NCI-H146 treated with DMSO at 0.1 percent for 48 hours (cell line): ENCODE results near the gene TPPP3.
"Not testable (repeated sequence)": the region's sequence is repeated elsewhere in the genome, so short reads cannot be mapped to it uniquely, and the experiment has no call there.

Experiments used
- DNase-seq: peaks from one replicate; lab custom pipeline; 2025; ENCODE audit not compliant: unreplicated experiment; lab: John Stamatoyannopoulos, UW

Gene TPPP3

DNA sequence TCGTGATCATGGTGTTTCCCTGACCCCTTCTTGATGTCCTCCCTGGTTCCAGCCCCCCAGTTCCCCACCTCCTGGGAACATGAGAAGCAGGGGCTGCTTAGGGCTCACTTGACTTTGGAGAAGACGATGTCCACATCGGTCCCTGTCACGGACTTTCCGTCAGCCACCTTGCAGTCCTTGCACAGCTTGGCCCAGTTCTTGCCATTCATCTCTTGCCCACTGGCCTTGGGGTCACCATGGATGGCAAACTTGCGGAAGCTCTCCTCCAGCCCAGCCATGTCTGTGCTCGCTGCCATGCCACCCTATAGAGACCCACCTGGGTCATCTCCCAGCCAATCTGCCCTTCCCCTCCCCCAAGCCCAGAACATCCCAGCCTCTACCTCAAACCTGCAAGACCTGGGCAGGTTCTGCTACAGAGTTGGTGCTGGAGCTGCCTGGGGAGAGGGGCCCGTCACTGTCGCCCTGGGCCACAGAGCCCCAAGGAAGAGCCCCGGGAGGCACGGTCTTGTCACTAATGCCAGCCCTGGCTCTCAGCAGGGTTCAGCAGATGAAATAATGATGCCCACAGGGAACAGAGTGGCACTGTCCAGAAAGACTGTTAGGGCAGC lies 2.4 kb downstream of the TPPP3 start:
- no peak for DNase-seq

DNA sequence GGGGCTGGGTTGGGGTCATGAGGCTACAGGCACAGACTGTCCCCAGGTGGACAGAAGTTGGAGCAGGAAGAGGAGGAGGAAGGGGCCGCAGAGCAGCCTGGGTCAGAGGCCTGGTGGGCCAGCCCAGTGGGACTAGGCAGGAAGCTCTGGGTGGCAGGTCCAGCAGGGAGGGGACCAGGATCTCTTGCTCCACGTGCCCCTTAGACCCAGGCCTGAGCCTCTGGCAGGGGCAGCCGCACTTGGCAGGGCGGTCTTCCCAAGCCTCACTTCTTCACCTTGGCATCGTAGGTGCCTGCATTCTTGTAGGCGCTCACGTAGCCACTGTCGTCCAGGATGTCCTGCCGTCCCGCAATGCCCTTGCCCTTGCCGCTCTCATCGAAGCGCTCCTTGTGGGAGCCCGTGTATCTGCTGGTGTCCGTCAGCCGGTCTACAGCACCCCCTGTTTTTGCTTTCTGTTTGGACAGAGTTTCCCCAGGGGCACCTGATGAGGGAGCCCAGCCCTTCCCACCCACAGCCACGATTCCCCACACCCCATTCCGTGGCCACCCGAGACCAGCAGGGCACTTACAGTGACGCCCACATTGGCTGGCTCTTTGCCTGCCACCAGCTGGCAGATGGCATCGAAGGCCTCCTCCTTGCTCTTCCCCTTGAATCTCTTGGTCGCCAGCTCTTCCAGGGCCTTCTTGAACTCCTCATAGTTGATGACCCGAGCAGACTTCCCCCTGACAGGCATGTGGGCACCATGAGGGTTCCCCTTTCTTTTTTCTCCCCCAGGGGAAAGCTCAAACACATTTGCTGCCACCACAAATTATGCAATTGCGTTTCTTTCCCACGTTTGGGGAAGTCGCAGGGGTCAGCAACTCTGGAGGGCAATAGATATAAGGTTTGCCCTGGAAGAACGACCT lies 3.1 kb downstream of the TPPP3 start:
- DNase-seq = no peak

DNA sequence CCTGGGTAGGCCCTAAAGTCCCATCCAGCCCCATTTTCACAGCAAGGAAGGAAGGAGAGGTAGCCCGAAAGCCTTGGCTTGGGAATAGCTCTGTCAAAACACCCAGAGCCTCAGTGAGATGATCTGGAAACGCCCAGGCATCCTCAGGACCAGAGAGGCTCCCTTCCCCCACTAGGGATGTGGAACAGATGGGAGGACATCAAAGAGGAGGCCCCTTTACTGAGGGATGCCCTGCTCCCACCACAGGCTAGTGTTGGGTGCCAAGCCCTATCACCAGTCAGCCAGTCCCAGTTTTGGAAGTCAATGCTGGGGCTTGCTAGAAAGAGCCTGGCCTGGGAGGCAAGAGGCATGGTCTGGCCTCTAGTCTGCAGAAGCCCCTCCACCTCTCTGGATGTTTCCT lies 4.7 kb downstream of the TPPP3 start:
- no peak for DNase-seq

DNA sequence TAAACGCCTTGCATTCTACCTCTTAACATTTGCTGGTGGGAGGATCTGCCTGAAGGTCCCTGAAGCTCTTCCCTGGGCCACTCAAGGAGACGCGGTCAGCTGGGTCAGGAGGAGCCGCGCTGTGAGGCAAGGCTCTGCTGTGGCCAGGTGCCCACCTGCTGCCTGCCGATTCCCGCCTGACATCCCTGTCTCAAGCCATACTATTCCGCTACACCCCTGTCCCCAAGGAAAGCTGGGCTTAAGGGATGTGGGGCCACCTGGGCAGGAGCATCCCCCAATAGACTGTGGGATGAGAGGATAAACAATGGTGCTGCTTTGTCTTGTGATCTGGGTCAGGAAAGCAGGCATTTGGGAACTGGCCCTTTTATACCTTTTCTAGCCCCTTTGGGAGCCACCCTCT lies 5.1 kb downstream of the TPPP3 start:
- DNase-seq = no peak

DNA sequence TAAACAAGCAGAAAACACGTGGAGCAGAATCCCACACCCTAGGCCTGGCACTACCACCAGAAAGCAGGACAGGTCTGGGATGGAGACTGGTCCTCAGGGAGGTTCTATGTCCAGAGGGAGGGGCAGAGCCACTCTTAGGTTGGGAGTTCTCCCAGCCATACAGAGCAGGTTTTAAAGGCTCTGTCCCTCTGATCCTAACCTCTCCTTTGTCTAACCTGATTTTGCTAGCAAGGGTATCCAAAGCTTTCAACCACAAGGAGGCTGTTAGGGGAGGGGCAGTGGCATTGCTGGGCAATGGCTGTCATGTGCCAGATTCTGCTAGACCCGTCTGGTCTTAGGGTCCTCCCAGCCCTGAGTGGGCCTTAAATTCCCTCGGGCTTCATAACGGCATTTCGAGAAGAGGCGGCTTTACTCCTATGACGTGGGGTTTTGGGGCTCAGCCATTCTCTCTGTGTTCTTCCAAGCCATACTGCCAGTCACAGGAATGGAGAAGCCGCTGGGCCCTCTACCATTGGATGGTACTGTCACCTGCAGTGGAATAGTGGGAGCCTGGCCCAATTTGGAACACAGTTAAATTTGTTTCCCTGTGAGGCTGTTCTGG lies 5.7 kb downstream of the TPPP3 start:
- no peak for DNase-seq

DNA sequence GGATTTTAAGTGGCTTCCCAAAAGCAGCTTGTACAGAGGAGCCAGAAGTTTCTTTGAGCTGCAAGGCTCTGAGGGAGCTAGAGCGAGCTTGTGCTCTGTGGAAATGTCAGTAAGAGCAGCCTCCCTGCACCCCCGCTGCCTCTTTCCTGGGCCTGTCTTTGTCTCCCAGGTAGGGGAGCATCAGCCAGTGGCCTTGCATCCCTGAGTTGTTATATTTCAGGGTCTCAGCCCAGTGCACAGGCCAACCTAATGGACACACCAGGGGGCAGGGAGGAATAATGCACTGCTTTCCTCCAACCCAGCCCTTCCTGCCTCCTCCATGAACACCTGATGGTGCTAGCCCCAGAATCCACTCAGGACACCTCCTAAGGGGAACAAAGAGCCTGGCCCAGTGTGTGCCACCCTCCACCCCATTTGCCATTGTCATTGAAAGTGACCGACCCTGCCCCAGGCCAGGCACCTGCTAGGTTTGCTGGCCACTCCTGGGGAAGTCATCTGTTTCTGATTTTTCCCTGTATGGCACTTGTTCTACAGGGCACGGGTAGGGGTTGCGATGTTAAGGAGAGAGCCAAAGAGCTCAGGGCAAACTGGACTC lies 6.3 kb downstream of the TPPP3 start:
- no peak for DNase-seq

DNA sequence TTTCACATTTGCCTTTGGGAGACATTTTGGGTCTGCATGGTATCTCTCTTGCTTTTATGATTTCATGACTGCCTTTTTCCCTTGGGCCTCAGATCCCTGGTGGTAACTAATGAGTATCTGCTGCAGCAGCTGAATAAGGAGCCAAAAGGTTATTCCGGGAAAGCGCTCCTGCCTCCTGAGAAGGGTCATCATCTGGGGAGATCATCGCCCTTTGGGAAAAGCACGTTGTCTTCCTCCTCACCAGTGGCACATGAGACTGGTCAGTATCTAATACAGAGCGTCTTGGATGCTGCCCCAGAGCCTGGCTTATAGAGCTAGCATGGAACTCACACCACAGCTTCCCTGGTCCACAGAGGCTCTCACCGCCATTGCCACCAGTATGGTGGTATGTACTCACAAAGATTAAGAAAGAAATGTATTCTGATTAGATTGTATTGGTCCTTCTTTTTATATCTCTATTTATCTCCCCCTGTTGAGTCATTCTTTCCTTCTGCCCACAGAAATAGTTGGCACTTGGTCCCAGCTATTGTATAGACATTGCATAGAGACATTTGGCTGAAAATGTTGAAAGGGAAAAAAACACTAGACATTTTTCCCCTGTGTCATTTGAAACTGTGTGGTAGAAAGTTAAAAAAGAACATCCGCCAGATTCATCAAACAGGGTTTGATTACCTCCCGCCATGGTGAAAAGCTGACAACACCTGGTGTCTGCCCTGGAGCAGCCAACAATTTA lies 8.4 kb downstream of the TPPP3 start:
- DNase-seq = no peak

DNA sequence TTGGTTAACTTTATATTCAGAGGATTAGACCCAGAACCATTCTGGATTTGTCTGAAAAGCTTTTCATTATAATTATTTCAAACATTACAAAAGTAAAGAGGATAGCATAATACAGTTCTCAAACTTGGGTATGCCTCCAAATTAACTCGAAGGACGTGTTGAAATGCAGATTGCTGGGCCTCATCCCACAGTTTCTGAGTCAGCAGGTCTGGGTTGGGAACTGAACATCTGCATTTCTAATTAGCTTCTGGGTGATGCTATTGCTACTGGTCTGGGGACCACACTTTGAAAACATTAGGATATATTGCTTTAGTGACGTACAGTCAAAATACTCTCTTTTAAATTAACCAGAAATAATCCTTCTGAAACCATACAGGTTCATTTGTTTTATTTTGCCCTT lies 10.0 kb downstream of the TPPP3 start:
- DNase-seq = no peak

DNA sequence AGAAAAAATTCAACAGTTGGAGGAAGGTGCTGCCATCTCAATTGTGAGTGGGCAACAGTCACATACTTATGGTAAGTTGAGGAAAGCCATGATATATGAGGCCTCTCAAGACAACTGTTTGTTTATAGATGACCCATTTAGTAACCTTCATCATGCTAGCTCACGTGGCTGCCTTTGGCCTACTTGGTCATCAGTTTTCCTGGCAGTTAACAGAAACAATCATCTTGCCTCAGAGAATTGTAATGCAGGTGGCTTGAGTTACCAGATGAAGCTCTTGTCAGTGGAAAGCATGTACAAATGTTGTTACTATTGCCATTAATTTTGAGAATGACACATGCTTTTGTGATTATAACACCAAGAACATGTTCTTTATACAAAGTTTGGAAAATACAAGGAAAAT lies 14.7 kb downstream of the TPPP3 start:
- no peak for DNase-seq

DNA sequence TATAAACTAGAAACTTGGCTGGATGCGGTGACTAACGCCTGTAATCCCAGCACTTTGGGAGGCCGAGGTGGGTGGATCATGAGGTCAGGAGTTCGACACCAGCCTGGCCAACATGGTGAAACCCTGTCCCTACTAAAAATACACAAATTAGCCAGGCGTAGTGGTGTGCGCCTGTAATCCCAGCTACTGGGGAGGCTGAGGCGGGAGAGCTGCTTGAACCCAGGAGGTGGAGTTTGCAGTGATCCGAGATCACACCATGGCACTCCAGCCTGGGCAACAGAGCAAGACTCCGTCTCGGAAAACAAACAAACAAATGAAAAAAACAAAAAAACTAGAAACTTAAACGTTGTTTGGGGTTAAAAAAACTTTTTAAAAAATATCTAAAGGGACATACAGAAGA lies 17.3 kb downstream of the TPPP3 start:
- not testable (repeated sequence) for DNase-seq

DNA sequence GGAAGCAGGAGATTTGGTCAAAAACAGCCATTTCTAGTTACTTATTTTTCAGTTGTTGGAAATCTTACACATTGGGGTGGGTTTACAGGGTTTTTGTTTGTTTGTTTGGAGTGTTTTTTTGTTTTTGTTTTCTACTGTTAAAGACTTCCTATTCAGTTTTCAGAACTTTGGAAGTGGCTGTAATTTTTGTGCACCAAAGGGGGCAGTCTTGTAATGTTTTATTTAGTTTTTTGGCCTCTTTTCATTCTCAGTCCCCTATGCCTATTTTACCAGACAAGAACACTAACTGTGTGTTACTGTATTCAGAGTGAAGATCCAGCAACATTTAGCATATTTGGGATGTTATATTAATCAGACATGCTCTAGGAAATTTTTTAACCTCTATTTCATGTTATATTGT lies 20.6 kb downstream of the TPPP3 start:
- no peak for DNase-seq

DNA sequence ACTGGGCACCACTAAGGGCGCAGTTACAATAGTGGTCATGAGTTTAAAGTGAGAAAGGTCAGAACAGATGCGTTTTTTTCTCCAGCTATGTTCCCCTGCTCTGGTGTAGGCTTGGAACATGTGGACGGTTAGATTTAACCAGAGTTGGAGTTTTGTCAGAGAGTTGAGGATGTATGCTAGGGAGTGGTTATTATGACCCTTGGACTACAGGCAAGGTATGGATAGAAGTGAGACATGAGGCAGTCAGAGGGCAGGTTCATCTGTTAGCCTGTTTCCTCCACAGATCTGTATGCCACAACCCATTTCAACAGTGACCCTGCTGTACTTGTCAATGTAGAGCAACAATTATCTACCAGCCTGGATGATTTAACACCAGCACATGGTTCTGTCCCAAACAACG lies 22.6 kb downstream of the TPPP3 start:
- DNase-seq = no peak

DNA sequence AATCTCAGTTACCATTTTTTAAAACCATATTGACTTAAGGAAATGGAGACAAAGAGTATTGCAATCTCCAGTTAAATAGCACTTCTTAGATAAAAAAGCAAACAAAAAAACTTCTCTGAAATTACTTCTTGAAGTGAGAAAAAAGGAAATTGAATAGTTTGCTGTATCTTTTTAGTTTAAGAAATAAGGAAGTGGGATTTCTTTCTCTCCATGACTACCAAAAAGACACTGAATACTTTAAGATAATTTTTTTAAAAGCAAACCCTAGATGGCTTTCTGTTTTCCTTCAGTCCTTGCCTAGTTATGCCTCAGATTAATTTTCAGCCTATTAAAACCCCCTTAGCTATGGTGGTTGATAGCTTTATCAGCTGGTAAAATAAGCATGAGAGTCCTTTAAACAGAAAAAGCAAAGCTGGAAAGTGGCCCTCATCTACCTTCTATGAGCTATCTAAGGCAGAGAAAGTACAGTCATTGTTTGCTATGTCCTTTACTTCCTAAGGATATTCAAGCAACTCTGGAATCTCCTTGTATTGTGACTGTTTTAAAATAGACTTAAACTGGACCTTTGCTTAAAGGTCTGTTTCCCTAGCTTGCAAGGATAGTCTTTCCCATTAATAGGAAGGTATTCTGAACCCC lies 28.6 kb downstream of the TPPP3 start:
- DNase-seq = no peak

DNA sequence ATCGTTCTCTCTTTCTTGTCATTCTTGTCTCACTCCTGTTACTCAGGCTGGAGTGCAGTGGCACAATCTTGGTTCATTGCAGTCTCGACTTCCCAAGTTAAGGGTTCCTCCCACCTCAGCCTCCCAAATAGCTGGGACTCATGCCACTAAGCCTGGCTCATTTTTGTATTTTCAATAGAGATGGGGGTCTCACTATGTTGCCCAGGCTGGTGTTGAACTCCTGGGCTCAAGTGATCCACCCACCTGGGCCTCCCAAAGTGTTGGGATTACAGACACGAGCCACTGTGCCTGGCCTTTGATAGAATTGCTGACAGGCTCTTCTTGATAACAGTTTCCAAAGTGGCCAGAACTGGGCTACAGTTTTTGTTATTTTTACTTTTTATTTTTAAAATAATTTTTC lies 32.3 kb downstream of the TPPP3 start:
- DNase-seq = no peak

DNA sequence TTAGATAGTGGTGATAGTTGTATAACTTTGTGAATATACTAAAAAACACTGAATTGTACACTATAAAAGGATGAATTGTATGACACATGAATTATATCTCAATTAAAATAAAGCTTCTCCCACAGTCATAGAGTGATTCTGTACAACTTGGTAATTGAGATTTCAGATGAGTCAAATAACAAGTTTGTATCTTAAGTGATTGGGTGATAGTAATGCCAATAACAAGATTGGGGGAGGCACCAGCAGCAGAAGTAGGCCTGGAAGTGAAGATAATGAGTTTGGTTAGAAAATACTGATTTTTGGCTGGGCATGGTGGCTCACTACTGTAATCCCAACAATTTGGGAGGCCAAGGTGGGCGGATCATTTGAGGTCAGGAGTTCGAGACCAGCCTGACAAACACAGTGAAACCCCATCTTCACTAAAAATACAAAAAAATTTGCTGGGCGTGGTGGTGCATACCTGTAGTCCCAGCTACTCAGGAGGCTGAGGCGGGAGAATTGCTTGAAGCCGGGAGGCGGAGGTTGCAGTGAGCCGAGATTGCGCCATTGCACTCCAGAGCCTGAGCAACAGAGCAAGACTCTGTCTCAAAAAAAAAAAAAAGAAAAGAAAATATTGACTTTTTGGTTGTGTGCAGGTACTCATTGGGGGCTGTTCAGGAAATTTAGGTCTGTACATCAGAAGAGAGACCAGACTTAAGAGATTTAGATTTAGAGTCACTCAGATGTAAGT lies 33.6 kb downstream of the TPPP3 start:
- DNase-seq = not testable (repeated sequence)

DNA sequence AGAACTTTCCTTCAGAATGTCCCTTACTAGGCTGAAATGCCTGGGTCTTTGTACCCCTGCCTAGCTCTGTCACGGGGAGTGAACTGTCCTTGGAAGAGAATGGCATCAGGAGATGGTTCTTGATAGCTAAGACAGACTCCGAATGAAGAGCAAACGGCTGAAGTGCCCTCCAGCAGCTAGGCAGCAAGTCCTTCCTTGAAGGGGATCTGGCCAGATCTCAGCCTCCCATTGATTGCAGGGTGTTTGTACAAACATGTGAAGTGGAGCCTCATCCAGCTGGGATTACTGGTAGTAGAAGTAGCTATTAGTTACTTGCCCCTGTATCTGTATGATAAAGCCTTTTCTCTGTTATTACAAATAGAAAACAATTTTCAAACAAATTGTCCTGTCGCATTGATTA lies 35.7 kb downstream of the TPPP3 start:
- DNase-seq = no peak

DNA sequence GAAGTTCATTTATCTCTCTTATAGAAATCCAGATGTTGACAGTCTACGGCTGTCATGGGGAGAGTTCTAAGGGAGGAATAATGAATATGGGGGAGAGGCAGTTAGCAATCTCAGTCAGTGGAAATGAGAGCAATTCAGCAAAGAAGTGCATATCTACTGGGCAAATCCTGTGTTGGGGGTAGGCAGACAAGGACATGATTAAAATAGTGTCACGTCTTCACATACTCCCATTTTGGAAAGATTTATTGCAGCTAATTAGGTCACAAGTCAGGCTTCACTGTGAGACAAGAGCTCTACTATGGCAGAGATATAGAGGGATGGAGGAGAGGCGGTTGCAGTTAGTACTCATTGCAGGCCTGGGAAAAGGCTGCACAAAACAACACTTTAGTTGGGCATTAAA lies 36.9 kb downstream of the TPPP3 start:
- no peak for DNase-seq

DNA sequence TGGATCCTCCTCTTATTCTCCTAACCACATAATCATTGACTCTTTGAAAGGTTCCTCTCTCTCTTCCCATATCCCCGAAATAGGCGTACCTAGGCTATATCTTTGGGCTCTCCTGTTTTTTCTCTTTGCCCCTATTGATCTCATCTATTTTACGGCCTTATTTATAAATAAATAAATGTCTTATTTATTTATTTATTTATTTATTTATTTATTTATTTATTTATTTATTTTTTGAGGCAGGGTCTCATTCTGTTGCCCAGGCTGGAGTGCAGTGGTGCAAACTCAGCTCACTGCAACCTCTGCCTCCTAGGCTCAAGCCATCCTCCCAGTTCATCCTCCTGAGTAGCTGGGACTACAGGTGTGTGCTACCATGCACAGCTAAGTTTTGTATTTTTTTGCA lies 40.8 kb downstream of the TPPP3 start:
- DNase-seq = not testable (repeated sequence)

DNA sequence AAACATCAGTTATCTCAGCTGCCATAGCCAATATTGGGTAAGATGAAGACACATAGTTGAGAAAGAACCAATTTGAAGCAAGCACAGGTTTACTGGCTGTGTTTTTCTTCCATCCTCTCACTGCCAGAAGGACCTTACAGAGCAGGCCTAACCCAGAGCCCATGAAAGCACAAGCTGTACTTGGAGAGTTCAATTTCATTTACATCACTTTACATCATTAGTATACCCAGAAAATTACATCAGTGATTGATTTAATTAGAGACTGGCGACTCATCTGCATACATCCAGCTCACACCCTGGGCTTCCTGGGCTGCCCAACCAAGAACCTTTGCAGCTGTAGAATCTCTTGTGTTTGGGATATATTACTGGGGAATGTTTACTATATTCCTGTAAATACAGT lies 43.0 kb downstream of the TPPP3 start:
- no peak for DNase-seq

DNA sequence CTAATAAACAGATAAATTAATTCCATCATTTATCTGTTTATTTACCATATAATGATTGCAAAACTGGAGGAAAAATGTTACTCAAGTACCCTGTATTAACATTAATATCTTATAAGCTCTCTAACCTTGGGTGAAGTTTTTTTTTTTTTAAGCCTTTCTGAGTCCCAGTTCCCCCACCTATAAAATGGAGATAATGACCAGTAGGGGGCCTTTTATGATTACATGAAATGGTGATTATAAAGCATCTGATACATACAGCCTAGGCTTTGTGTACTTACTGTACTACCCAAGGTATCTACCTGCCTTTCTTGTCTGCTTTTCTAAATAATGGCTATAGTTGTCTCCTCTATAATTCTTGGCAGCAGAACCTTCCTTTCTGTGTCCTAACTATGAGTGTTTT lies 44.1 kb downstream of the TPPP3 start:
- DNase-seq = peak; percentile 64
